Caco-2 (cell line): ENCODE data around the gene RGS6. TPM values are rescaled to one million over a fixed set of nuclear protein-coding genes. Genes with fewer than 3 reads are reported as not detected.

Source experiments
- BruUV-seq: library from RNA; stranded (reverse); fragments of 400-500 nt; replicated peaks from 2 replicates; lab custom pipeline; 2021; lab: Mats Ljungman, UMichigan
- CTCF ChIA-PET: fragments of 300-600 bp; sonication (Branson Sonifier 250); formaldehyde crosslinking; loops from one replicate; lab custom pipeline; 2022; ENCODE audit warnings: antibody characterized with exemption; lab: Charles Lee
- POLR2A ChIA-PET: fragments of 300-600 bp; sonication (Branson Sonifier 250); formaldehyde crosslinking; loops from one replicate; lab custom pipeline; 2022; ENCODE audit warnings: antibody characterized with exemption; lab: Charles Lee
- DNase-seq, 2 experiments: peaks; one replicate each; pipeline versions ENCODE4 v3.0.0 to v3.0.0-alpha.2; 2020 to 2022
- H3K27me3 ChIP-seq: replicated peaks from 2 replicates; pipeline ENCODE4 v1.6.0; 2011; ENCODE audit warnings: low read length; ENCODE audit not compliant: control insufficient read depth, insufficient read depth
- H3K36me3 ChIP-seq: 2 replicates; pipeline ENCODE4 v1.5.1; 2011; ENCODE audit warnings: low read length; ENCODE audit not compliant: control insufficient read depth, insufficient read depth
- H3K4me1 ChIP-seq: fragments of 250-450 bp; sonication (Bioruptor Pico); 2 replicates; pipeline ENCODE4 v1.5.1; 2020; ENCODE audit warnings: mild to moderate bottlenecking
- H3K4me3 ChIP-seq: 2 replicates; pipeline ENCODE4 v1.5.1; 2011; ENCODE audit warnings: low read depth, mild to moderate bottlenecking, control low read depth, low read length
- H3K9me3 ChIP-seq: fragments of 250-450 bp; sonication (Bioruptor Pico); 2 replicates; pipeline ENCODE4 v1.5.1; 2020; ENCODE audit warnings: mild to moderate bottlenecking, moderate library complexity
- H3K27ac Mint-ChIP-seq: one replicate; pipeline ENCODE4 v1.8.0; 2022; ENCODE audit warnings: mixed read lengths; ENCODE audit not compliant: unreplicated experiment
- H3K27me3 Mint-ChIP-seq: one replicate; pipeline ENCODE4 v1.8.0; 2022; ENCODE audit warnings: mixed read lengths; ENCODE audit not compliant: insufficient read depth, unreplicated experiment
- H3K36me3 Mint-ChIP-seq: one replicate; pipeline ENCODE4 v1.8.0; 2022; ENCODE audit warnings: mild to moderate bottlenecking, mixed read lengths; ENCODE audit not compliant: insufficient read depth, unreplicated experiment
- H3K4me1 Mint-ChIP-seq: one replicate; pipeline ENCODE4 v1.8.0; 2022; ENCODE audit warnings: low read depth, mixed read lengths; ENCODE audit not compliant: unreplicated experiment
- H3K4me3 Mint-ChIP-seq: one replicate; pipeline ENCODE4 v1.8.0; 2022; ENCODE audit warnings: mild to moderate bottlenecking, moderate library complexity, mixed read lengths; ENCODE audit not compliant: unreplicated experiment
- H3K9me3 Mint-ChIP-seq: one replicate; pipeline ENCODE4 v1.8.0; 2022; ENCODE audit warnings: mixed read lengths; ENCODE audit not compliant: unreplicated experiment
- CTCF ChIP-seq, 2 experiments: fragments of 200-600 bp in 1 of 2; IDR thresholded peaks; 1 replicate in 1 of 2; 2 replicates in 1 of 2; pipeline versions ENCODE4 v1.5.1 to v1.8.0; 2011 to 2022; ENCODE audit warnings: antibody characterized with exemption in 1 of 2, control low read depth in 1 of 2, inconsistent platforms in 1 of 2, low read depth in 1 of 2, low read length in 1 of 2, mild to moderate bottlenecking in 1 of 2, moderate library complexity in 1 of 2; ENCODE audit not compliant: insufficient read depth in 1 of 2, severe bottlenecking in 1 of 2, unreplicated experiment in 1 of 2
- intact Hi-C: fragments of 100-400 bp; cut with micrococcal nuclease; formaldehyde crosslinking; loops from one replicate; pipeline ENCODE4 v1.10.0; 2022; ENCODE audit not compliant: unreplicated experiment
- total RNA-seq: library from RNA; stranded (reverse); gene quantifications from 2 replicates; pipeline ENCODE4 v1.2.3, GENCODE V29; 2022

RGS6 gene
- total RNA-seq, 1 experiment from 2014 or later = not detected

GRCh38 chr14:72545411-72546311 is 613.4 kb downstream of the RGS6 start:
- TF ChIP-seq CTCF (IDR thresholded peaks at IDR 0.05; ENCODE audit: insufficient read depth in 1 of 2, low read depth in 1 of 2, low read length in 1 of 2, severe bottlenecking in 1 of 2, unreplicated experiment in 1 of 2) = no peak
- DNase-seq = no peak
- H3K36me3 ChIP-seq = no peaks in the 10 kb centered on the region
- intact Hi-C loops = no loop called here
- H3K27me3 ChIP-seq = no peaks in the 10 kb centered on the region; the same call in 1 of the 2 replicates
- H3K9me3 Mint-ChIP-seq = no peaks in the 10 kb centered on the region
- BruUV-seq = no TSS peak
- peaks cover 31% of the 10 kb centered on the region for H3K27me3 Mint-ChIP-seq
- no peaks in the 10 kb centered on the region for H3K4me1 Mint-ChIP-seq
- no peaks in the 10 kb centered on the region for H3K36me3 Mint-ChIP-seq
- ChIA-PET POLR2A (no interaction called here), CTCF (no interaction called here)
- no peaks in the 10 kb centered on the region for H3K9me3 ChIP-seq
- H3K4me3 Mint-ChIP-seq = no peak overlapping the region
- H3K4me1 ChIP-seq = no peaks in the 10 kb centered on the region
- no peak overlapping the region for H3K4me3 ChIP-seq
- H3K27ac Mint-ChIP-seq = no peak overlapping the region

GRCh38 chr14:72546344-72547016 is 614.3 kb downstream of the RGS6 start:
- Mint-ChIP-seq H3K36me3 (no peaks in the 10 kb centered on the region), H3K4me1 (no peaks in the 10 kb centered on the region), H3K4me3 (no peak overlapping the region), H3K9me3 (no peaks in the 10 kb centered on the region), H3K27me3 (peaks cover 31% of the 10 kb centered on the region), H3K27ac (no peak overlapping the region)
- no peaks in the 10 kb centered on the region; the same call in 1 of the 2 replicates for H3K27me3 ChIP-seq
- no peak overlapping the region for H3K4me3 ChIP-seq
- intact Hi-C loops = no loop called here
- H3K36me3 ChIP-seq = no peaks in the 10 kb centered on the region
- H3K9me3 ChIP-seq = no peaks in the 10 kb centered on the region
- ChIA-PET CTCF (no interaction called here), POLR2A (no interaction called here)
- no TSS peak for BruUV-seq
- no peaks in the 10 kb centered on the region for H3K4me1 ChIP-seq
- TF ChIP-seq CTCF (IDR thresholded peaks at IDR 0.05; ENCODE audit: insufficient read depth in 1 of 2, low read depth in 1 of 2, low read length in 1 of 2, severe bottlenecking in 1 of 2, unreplicated experiment in 1 of 2) = no peak
- DNase-seq = no peak

GRCh38 chr14:72547999-72548398 is 615.8 kb downstream of the RGS6 start:
- intact Hi-C loops = no loop called here
- no peaks in the 10 kb centered on the region for H3K9me3 ChIP-seq
- H3K4me1 ChIP-seq = no peaks in the 10 kb centered on the region
- no peaks in the 10 kb centered on the region for H3K9me3 Mint-ChIP-seq
- TF ChIP-seq CTCF (IDR thresholded peaks at IDR 0.05; ENCODE audit: insufficient read depth in 1 of 2, low read depth in 1 of 2, low read length in 1 of 2, severe bottlenecking in 1 of 2, unreplicated experiment in 1 of 2) = no peak
- H3K4me3 Mint-ChIP-seq = no peak overlapping the region
- H3K4me3 ChIP-seq = no peak overlapping the region
- BruUV-seq = no TSS peak
- H3K36me3 ChIP-seq = no peaks in the 10 kb centered on the region
- H3K36me3 Mint-ChIP-seq = no peaks in the 10 kb centered on the region
- no peak overlapping the region for H3K27ac Mint-ChIP-seq
- H3K27me3 Mint-ChIP-seq = peaks cover 28% of the 10 kb centered on the region
- no peak for DNase-seq
- POLR2A ChIA-PET = no interaction called here
- no peaks in the 10 kb centered on the region; the same call in 1 of the 2 replicates for H3K27me3 ChIP-seq
- H3K4me1 Mint-ChIP-seq = no peaks in the 10 kb centered on the region
- CTCF ChIA-PET = interaction anchor here (0.6 kb wide), 1 partner anchor 392 kb away, joined by 4 read pairs; no protein-coding TSS in a partner anchor
